SK-N-SH treated with all-trans-retinoic acid at 6 μM for 48 hours (cell line): ENCODE measurements around the gene SLC49A4.
"Not testable (repeated sequence)": the region's sequence is repeated elsewhere in the genome, so short reads cannot be mapped to it uniquely, and the experiment has no call there.

Source experiments
- ATAC-seq: fragments of 200-7000 bp; cut with Tn5 transposase; 3 replicates; pipeline ENCODE4 v1.9.1; 2020; ENCODE audit warnings: mild to moderate bottlenecking, moderate library complexity
- ARNTL ChIP-seq: fragments of 450-650 bp; formaldehyde crosslinking; IDR thresholded peaks from 2 replicates; pipeline ENCODE4 v1.5.0; 2020; ENCODE audit warnings: low read depth, mild to moderate bottlenecking, moderate library complexity, borderline replicate concordance
- BACH2 ChIP-seq: fragments of 250-450 bp; sonication (Bioruptor Pico); IDR thresholded peaks from 2 replicates; pipeline ENCODE4 v1.9.0; 2021; ENCODE audit warnings: mild to moderate bottlenecking, borderline replicate concordance
- CSDC2 ChIP-seq: fragments of 250-450 bp; sonication (Bioruptor Pico); IDR thresholded peaks from 2 replicates; pipeline ENCODE4 v1.5.0; 2020; ENCODE audit warnings: mild to moderate bottlenecking, moderate library complexity
- CSRNP3 ChIP-seq: fragments of 250-450 bp; sonication (Bioruptor Pico); IDR thresholded peaks from 2 replicates; pipeline ENCODE4 v1.5.1; 2021; ENCODE audit warnings: mild to moderate bottlenecking, moderate library complexity
- ISL1 ChIP-seq: fragments of 250-450 bp; sonication (Bioruptor Pico); IDR thresholded peaks from 2 replicates; pipeline ENCODE4 v2.1.2; 2022; ENCODE audit warnings: mild to moderate bottlenecking, moderate library complexity
- OSR1 ChIP-seq: fragments of 250-450 bp; sonication (Bioruptor Pico); IDR thresholded peaks from 2 replicates; pipeline ENCODE4 v1.8.0; 2022; ENCODE audit warnings: moderate library complexity, mild to moderate bottlenecking, inconsistent platforms
- POU6F1 ChIP-seq: fragments of 250-450 bp; sonication (Bioruptor Pico); IDR thresholded peaks from 2 replicates; pipeline ENCODE4 v1.8.0; 2021; ENCODE audit warnings: low read depth, mild to moderate bottlenecking, moderate library complexity, borderline replicate concordance
- PPARA ChIP-seq: fragments of 250-450 bp; sonication (Bioruptor Pico); IDR thresholded peaks from 2 replicates; pipeline ENCODE4 v1.5.0; 2020; ENCODE audit warnings: mild to moderate bottlenecking, borderline replicate concordance
- RARB ChIP-seq: fragments of 250-450 bp; sonication (Bioruptor Pico); IDR thresholded peaks from 2 replicates; pipeline ENCODE4 v1.8.0; 2021; ENCODE audit warnings: mild to moderate bottlenecking, moderate library complexity
- SNAI2 ChIP-seq: fragments of 250-450 bp; sonication (Bioruptor Pico); IDR thresholded peaks from 2 replicates; pipeline ENCODE4 v1.5.0; 2020; ENCODE audit warnings: mild to moderate bottlenecking, moderate library complexity
- TCF4 ChIP-seq: fragments of 250-450 bp; sonication (Bioruptor Pico); IDR thresholded peaks from 2 replicates; pipeline ENCODE4 v1.8.0; 2021; ENCODE audit warnings: mild to moderate bottlenecking, moderate library complexity, borderline replicate concordance
- TOX ChIP-seq: fragments of 250-450 bp; sonication (Bioruptor Pico); IDR thresholded peaks from 2 replicates; pipeline ENCODE4 v1.8.0; 2021; ENCODE audit warnings: mild to moderate bottlenecking, moderate library complexity, borderline replicate concordance
- ZC3H10 ChIP-seq: fragments of 250-450 bp; sonication (Bioruptor Pico); IDR thresholded peaks from 2 replicates; pipeline ENCODE4 v1.5.1; 2021; ENCODE audit warnings: mild to moderate bottlenecking, moderate library complexity
- ZFP3 ChIP-seq: fragments of 250-450 bp; sonication (Bioruptor Pico); IDR thresholded peaks from 2 replicates; pipeline ENCODE4 v1.5.0; 2020; ENCODE audit warnings: mild to moderate bottlenecking, moderate library complexity
- ZFP30 ChIP-seq: fragments of 450-650 bp; formaldehyde crosslinking; IDR thresholded peaks from 2 replicates; pipeline ENCODE4 v1.5.0; 2022; ENCODE audit warnings: mild to moderate bottlenecking, moderate library complexity
- ZNF565 ChIP-seq: fragments of 450-650 bp; formaldehyde crosslinking; conservative IDR thresholded peaks from 2 replicates; pipeline ENCODE4 v1.5.0; 2020; ENCODE audit warnings: low read depth, mild to moderate bottlenecking, moderate library complexity
- ZNF70 ChIP-seq: fragments of 450-650 bp; formaldehyde crosslinking; IDR thresholded peaks from 2 replicates; pipeline ENCODE4 v1.5.0; 2020; ENCODE audit warnings: mild to moderate bottlenecking, moderate library complexity
- ZNF8 ChIP-seq: fragments of 450-650 bp; formaldehyde crosslinking; IDR thresholded peaks from 2 replicates; pipeline ENCODE4 v1.5.0; 2020; ENCODE audit warnings: mild to moderate bottlenecking, moderate library complexity
- TF ChIP-seq, protein P1 (sequence below): fragments of 250-450 bp; sonication (Bioruptor Pico); IDR thresholded peaks from 2 replicates; pipeline ENCODE4 v1.5.1; 2020; ENCODE audit warnings: low read depth, mild to moderate bottlenecking, moderate library complexity
- TF ChIP-seq, protein P2 (sequence below): fragments of 250-450 bp; sonication (Bioruptor Pico); IDR thresholded peaks from 2 replicates; pipeline ENCODE4 v1.5.0; 2020; ENCODE audit warnings: mild to moderate bottlenecking, moderate library complexity
- TF ChIP-seq, protein P3 (sequence below): fragments of 250-450 bp; sonication (Bioruptor Pico); IDR thresholded peaks from 2 replicates; pipeline ENCODE4 v1.8.0; 2020; ENCODE audit warnings: mild to moderate bottlenecking, moderate library complexity, borderline replicate concordance

The SLC49A4 gene

GRCh38 chr3:122794779-122795673, at the start of gene SLC49A4:
TSS of gene SLC49A4 (plus strand) at chr3:122795069. CDS start at chr3:122795193, 124 bp downstream.
- TF ChIP-seq, protein P1, sequence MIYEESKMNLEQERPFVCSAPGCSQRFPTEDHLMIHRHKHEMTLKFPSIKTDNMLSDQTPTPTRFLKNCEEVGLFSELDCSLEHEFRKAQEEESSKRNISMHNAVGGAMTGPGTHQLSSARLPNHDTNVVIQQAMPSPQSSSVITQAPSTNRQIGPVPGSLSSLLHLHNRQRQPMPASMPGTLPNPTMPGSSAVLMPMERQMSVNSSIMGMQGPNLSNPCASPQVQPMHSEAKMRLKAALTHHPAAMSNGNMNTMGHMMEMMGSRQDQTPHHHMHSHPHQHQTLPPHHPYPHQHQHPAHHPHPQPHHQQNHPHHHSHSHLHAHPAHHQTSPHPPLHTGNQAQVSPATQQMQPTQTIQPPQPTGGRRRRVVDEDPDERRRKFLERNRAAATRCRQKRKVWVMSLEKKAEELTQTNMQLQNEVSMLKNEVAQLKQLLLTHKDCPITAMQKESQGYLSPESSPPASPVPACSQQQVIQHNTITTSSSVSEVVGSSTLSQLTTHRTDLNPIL (CRISPR knock-in tag): no peak
- no peak for TF ChIP-seq ZFP30 (CRISPR knock-in tag)
- no peak for TF ChIP-seq ZNF565 (CRISPR knock-in tag)
- TF ChIP-seq TCF4 (CRISPR knock-in tag): no peak
- no peak for TF ChIP-seq PPARA (CRISPR knock-in tag)
- no peak for TF ChIP-seq CSDC2
- TF ChIP-seq ZNF8: no peak
- TF ChIP-seq RARB: no peak
- no peak for TF ChIP-seq BACH2 (CRISPR knock-in tag)
- no peak for TF ChIP-seq ZNF70
- TF ChIP-seq ISL1 (CRISPR knock-in tag): no peak
- TF ChIP-seq CSRNP3: no peak
- TF ChIP-seq, protein P2, sequence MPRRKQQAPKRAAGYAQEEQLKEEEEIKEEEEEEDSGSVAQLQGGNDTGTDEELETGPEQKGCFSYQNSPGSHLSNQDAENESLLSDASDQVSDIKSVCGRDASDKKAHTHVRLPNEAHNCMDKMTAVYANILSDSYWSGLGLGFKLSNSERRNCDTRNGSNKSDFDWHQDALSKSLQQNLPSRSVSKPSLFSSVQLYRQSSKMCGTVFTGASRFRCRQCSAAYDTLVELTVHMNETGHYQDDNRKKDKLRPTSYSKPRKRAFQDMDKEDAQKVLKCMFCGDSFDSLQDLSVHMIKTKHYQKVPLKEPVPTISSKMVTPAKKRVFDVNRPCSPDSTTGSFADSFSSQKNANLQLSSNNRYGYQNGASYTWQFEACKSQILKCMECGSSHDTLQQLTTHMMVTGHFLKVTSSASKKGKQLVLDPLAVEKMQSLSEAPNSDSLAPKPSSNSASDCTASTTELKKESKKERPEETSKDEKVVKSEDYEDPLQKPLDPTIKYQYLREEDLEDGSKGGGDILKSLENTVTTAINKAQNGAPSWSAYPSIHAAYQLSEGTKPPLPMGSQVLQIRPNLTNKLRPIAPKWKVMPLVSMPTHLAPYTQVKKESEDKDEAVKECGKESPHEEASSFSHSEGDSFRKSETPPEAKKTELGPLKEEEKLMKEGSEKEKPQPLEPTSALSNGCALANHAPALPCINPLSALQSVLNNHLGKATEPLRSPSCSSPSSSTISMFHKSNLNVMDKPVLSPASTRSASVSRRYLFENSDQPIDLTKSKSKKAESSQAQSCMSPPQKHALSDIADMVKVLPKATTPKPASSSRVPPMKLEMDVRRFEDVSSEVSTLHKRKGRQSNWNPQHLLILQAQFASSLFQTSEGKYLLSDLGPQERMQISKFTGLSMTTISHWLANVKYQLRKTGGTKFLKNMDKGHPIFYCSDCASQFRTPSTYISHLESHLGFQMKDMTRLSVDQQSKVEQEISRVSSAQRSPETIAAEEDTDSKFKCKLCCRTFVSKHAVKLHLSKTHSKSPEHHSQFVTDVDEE (CRISPR knock-in tag): no peak
- no peak for TF ChIP-seq ZFP3
- no peak for TF ChIP-seq TOX (CRISPR knock-in tag)
- peak; percentile 85 for ATAC-seq

DNA sequence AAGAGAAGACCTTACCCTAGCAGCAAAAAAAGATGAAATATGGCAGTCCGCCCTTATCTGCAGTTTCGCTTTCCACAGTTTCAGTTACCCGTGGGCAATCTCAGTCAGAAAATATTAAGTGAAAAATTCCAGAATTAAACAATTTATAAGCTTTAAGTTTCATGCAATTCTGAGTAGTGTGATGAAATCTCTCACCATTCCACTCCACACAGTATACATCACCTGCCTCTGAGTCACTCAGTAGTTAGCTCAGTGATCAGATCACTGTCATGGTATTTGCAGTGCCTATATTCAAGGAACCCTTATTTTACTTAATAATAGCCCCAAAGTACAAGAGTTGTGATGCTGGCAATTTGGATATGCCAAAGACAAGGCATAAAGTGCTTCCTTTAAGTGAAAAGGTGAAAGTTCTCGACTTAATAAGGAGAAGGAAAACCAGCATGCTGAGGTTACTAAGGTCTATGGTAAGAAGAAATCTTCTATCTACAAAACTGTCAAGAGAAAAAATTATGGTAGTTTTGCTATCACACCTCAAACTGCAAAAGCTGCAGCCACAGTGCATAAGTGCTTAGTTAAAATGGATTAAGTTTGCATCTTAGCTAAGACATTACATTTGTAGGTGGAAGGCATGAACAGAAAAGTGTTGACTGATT, 49.4 kb upstream of the SLC49A4 start:
- TF ChIP-seq PPARA (CRISPR knock-in tag): no peak
- no peak for TF ChIP-seq ZNF70
- no peak for TF ChIP-seq TOX (CRISPR knock-in tag)
- TF ChIP-seq, protein P2 (CRISPR knock-in tag): no peak
- TF ChIP-seq ARNTL (CRISPR knock-in tag): no peak
- TF ChIP-seq ZC3H10: no peak
- no peak for TF ChIP-seq SNAI2 (CRISPR knock-in tag)
- TF ChIP-seq POU6F1 (CRISPR knock-in tag): no peak
- TF ChIP-seq OSR1 (CRISPR knock-in tag): no peak
- no peak for TF ChIP-seq CSRNP3
- TF ChIP-seq, protein P3, sequence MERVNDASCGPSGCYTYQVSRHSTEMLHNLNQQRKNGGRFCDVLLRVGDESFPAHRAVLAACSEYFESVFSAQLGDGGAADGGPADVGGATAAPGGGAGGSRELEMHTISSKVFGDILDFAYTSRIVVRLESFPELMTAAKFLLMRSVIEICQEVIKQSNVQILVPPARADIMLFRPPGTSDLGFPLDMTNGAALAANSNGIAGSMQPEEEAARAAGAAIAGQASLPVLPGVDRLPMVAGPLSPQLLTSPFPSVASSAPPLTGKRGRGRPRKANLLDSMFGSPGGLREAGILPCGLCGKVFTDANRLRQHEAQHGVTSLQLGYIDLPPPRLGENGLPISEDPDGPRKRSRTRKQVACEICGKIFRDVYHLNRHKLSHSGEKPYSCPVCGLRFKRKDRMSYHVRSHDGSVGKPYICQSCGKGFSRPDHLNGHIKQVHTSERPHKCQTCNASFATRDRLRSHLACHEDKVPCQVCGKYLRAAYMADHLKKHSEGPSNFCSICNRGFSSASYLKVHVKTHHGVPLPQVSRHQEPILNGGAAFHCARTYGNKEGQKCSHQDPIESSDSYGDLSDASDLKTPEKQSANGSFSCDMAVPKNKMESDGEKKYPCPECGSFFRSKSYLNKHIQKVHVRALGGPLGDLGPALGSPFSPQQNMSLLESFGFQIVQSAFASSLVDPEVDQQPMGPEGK: no peak
- TF ChIP-seq, all 23 proteins: peak for 0
- ATAC-seq: peak; percentile 46; the same call in 1 of the 3 replicates

DNA sequence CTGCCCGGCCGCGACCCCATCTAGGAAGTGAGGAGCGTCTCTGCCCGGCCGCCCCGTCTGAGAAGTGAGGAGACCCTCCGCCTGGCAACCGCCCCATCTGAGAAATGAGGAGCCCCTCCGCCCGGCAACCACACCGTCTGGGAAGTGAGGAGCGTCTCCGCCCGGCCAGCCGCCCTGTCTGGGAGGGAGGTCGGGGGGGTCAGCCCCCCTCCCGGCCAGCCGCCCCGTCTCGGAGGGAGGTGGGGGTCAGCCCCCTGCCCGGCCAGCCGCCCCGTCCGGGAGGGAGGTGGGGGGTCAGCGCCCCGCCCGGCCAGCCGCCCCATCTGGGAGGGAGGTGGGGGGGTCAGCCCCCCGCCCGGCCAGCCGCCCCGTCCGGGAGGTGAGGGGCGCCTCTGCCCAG, 47.6 kb upstream of the SLC49A4 start:
- ATAC-seq: not testable (repeated sequence)
